Esophagus squamous epithelium (tissue), 5 donors: ENCODE data around the gene HLA-E. TPM values are rescaled to one million over a fixed set of nuclear protein-coding genes. Genes with fewer than 3 reads are reported as not detected.

Experiments
- DNase-seq: peaks from one replicate; lab custom pipeline; 2025; lab: John Stamatoyannopoulos, UW
- H3K27ac ChIP-seq, 4 donors: fragments of 200-600 bp; sonication (generic); one replicate each; pipeline ENCODE4 v1.5.1; 2016 to 2019; ENCODE audit warnings: mild to moderate bottlenecking in 1 of 4
- H3K27me3 ChIP-seq, 4 donors: fragments of 200-600 bp; sonication (generic); 1 replicate in 3 of 4; 2 replicates in 1 of 4; pipeline versions ENCODE4 v1.5.1 to v1.6.0; 2017 to 2021; ENCODE audit warnings: antibody characterized with exemption in 1 of 4
- H3K36me3 ChIP-seq, 3 donors: fragments of 200-600 bp; sonication (generic); one replicate each; pipeline ENCODE4 v1.5.1; 2016 to 2019
- H3K4me1 ChIP-seq, 3 donors: fragments of 200-600 bp; sonication (generic); one replicate each; pipeline ENCODE4 v1.5.1; 2017 to 2019
- H3K4me3 ChIP-seq, 4 donors: fragments of 200-600 bp; sonication (generic); 1 replicate in 3 of 4; 2 replicates in 1 of 4; pipeline ENCODE4 v1.5.1; 2016 to 2019; ENCODE audit warnings: mild to moderate bottlenecking in 2 of 4, moderate library complexity in 1 of 4
- H3K9me3 ChIP-seq, 3 donors: fragments of 200-600 bp; sonication (generic); one replicate each; pipeline ENCODE4 v1.5.1; 2016 to 2019
- CTCF ChIP-seq, 6 experiments: fragments of 450-650 bp in 4 of 6; fragments of 200-600 bp in 2 of 6; sonication (generic) in 2 of 6; IDR thresholded peaks; one replicate each; pipeline ENCODE4 v1.5.1; 2016 to 2019; ENCODE audit warnings: antibody characterized with exemption in 6 of 6, mild to moderate bottlenecking in 4 of 6, moderate library complexity in 4 of 6
- POLR2A ChIP-seq, 4 donors: fragments of 450-650 bp; IDR thresholded peaks; one replicate each; pipeline ENCODE4 v1.6.1; 2017; ENCODE audit warnings: antibody characterized with exemption in 4 of 4, mild to moderate bottlenecking in 4 of 4, moderate library complexity in 3 of 4
- WGBS, 2 donors: methylation state at CpG; one replicate each; pipeline ENCODE4 v1.1.5; 2018; 5-methylcytosine and 5-hydroxymethylcytosine counted together
- intact Hi-C: fragments of 100-400 bp; cut with DNase I; formaldehyde crosslinking; loops from one replicate; pipeline ENCODE4 v1.15.0; 2022
- total RNA-seq, 4 donors: library from RNA; depleted of rRNA; stranded (reverse); fragments of >200 nt; gene quantifications; one replicate each; pipeline ENCODE4 v1.1.0, GENCODE V29; 2016
- donor health status: DM: yes; HTN: yes; CAD: no.

HLA-E gene
- total RNA-seq, 4 donors from 2014 or later = 263 to 597 (median 356) TPM

GRCh38 chr6:30542915-30543314 is 53.6 kb downstream of the HLA-E start:
- Histone ChIP-seq H3K4me1 (peaks cover 3 to 23% (median 5%) of the 10 kb centered on the region in 3 donors), H3K4me3 (no peak overlapping the region), H3K9me3 (no peaks in the 10 kb centered on the region), H3K27ac (peak overlapping the region; percentile 9 to 47 (median 40)), H3K36me3 (peaks cover 0 to 26% (median under 1%) of the 10 kb centered on the region in 3 donors), H3K27me3 (no peaks in the 10 kb centered on the region)
- TF ChIP-seq CTCF (IDR thresholded peaks at IDR 0.05) (no peak), POLR2A (IDR thresholded peaks at IDR 0.05) (no peak)
- WGBS, 2 donors = 55 to 83% methylated on average over 1 of the region's 1 CpG
- DNase-seq = no peak
- intact Hi-C loops = loop anchor here (10.0 kb wide), 1 partner anchor 52 kb away; no protein-coding TSS in a partner anchor

Other genes with a start within 250 kb of the HLA-E start
- 10 to 100 TPM; 11.3 to 16.2 (median 15.1) TPM for gene TRIM39, start 162.6 kb upstream of the HLA-E start, total RNA-seq
- 100 to 1,000 TPM in 1 of 4 donors, 10 to 100 TPM in 3; 60.2 to 101 (median 81.7) TPM for gene RPP21, start 144.4 kb upstream of the HLA-E start, total RNA-seq
- gene GNL1, start 67.0 kb downstream of the HLA-E start, total RNA-seq = 10 to 100 TPM; 12.7 to 37.2 (median 20.5) TPM
- gene PRR3, start 67.8 kb downstream of the HLA-E start, total RNA-seq = 10 to 100 TPM in 1 of 4 donors, 1 to 10 TPM in 3; 3.2 to 11.6 (median 5.8) TPM
- 10 to 100 TPM; 31.0 to 42.3 (median 36.0) TPM for gene ABCF1, start 81.9 kb downstream of the HLA-E start, total RNA-seq
- 10 to 100 TPM; 24.2 to 32.6 (median 25.9) TPM for gene PPP1R10, start 127.7 kb downstream of the HLA-E start, total RNA-seq
- gene MRPS18B, start 128.3 kb downstream of the HLA-E start, total RNA-seq = 10 to 100 TPM; 31.0 to 56.3 (median 40.6) TPM
- gene ATAT1, start 137.4 kb downstream of the HLA-E start, total RNA-seq = 1 to 10 TPM; 5.0 to 6.7 (median 6.3) TPM
- 10 to 100 TPM in 3 of 4 donors, 1 to 10 TPM in 1; 8.3 to 17.5 (median 12.7) TPM for gene C6orf136, start 157.6 kb downstream of the HLA-E start, total RNA-seq
- gene DHX16, start 183.5 kb downstream of the HLA-E start, total RNA-seq = 10 to 100 TPM; 11.4 to 26.6 (median 24.4) TPM
- 10 to 100 TPM in 3 of 4 donors, 1 to 10 TPM in 1; 9.8 to 22.2 (median 17.4) TPM for gene PPP1R18, start 197.1 kb downstream of the HLA-E start, total RNA-seq
- 1 to 10 TPM; 3.8 to 7.4 (median 6.7) TPM for gene NRM, start 201.5 kb downstream of the HLA-E start, total RNA-seq
- gene MDC1, start 227.8 kb downstream of the HLA-E start, total RNA-seq = 1 to 10 TPM; 2.4 to 7.4 (median 7.0) TPM
- 100 to 1,000 TPM; 151 to 351 (median 255) TPM for gene TUBB, start 230.8 kb downstream of the HLA-E start, total RNA-seq